ENCODE measurements around the gene APC. TPM values are rescaled to one million over a fixed set of nuclear protein-coding genes. Genes with fewer than 3 reads are reported as not detected.

APC gene
- 494 TPM for total RNA-seq

DNA sequence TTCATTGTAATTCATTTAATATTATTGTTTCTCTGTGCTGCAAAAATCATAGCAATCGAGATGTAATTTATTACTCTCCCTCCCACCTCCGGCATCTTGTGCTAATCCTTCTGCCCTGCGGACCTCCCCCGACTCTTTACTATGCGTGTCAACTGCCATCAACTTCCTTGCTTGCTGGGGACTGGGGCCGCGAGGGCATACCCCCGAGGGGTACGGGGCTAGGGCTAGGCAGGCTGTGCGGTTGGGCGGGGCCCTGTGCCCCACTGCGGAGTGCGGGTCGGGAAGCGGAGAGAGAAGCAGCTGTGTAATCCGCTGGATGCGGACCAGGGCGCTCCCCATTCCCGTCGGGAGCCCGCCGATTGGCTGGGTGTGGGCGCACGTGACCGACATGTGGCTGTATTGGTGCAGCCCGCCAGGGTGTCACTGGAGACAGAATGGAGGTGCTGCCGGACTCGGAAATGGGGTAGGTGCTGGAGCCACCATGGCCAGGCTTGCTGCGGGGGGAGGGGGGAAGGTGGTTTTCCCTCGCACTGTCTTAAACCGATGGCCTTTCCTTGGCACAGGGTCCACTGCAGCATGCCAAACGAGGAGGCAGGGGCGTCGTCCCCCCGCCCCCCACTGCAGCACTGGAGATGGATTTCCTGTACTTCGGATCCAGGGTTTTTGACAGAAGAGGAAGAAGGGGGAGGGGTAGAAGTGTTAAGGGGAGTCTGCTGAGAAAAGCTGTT is at the start of gene APC:
TSS of gene APC (plus strand) at position 423 of the 728 bp plus-strand sequence. CDS start 17,006 bp downstream, outside the sequence.

DNA sequence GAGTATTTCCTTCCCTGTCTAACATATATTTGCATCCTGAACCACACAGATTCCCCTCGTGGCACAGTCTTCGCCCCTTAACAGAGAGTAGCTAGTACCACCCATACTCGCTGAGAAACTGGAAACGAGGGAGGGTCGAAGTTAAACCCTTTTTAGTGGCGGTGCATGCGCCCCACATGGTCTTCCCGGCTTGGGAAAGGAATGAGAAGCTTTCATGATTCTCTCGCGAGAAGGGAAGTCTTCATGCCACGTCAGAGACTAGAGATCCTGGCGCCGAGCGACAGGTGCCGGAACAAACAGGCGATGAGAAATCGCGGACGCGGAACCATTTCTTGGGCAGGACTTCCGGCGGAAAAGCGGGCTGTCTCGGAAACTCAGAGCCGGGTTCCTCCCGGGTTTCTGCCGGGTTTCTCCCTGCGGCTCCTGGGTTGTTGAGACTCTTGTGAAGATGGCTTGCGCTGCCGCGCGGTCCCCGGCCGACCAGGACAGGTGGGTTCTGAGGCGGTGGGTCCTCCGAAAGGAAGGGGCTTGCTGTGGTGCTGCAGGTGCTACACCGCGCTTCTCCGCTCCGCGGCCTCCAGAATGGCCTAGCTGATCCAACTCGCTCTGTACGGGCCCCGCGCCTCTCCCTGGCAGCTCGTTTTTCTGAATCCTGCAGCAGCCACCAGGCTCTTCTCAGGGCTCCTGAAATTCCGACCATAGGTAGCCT is 123.4 kb downstream of the APC start, which contains the start of gene SRP19:
TSS of gene SRP19 (plus strand) at position 359 of the 709 bp plus-strand sequence. CDS start at position 449, 90 bp downstream.

Small RNAs within 50 kb of the gene (small RNA-seq; reads per million reads assigned to genes)
- not detected for gene RNU6-482P (ENCODE audit: low replicate concordance)

Other genes starting within 250 kb of the APC start
- 59.5 TPM for gene SRP19, start 123.4 kb downstream of the APC start, total RNA-seq
- gene REEP5, start 184.3 kb downstream of the APC start, total RNA-seq: 94.8 TPM
- gene DCP2, start 238.9 kb downstream of the APC start, total RNA-seq: 93.3 TPM